ENCODE measurements around the gene ASXL2.

- TF ChIP-seq CTCF (IDR thresholded peaks at IDR 0.05; ENCODE audit: low read depth, low read length) (no peak), EZH2phosphoT487 (IDR thresholded peaks at IDR 0.05; ENCODE audit: low read depth) (no peak)
These were observed 54.1 kb downstream of the ASXL2 start for GRCh38 chr2:25824216-25824615.
